Right lobe of liver (tissue), 4 donors: ENCODE results near the gene RPS29.

Experiments used
- CTCF ChIP-seq, 4 donors: fragments of 200-600 bp in 3 of 4; fragments of 450-650 bp in 1 of 4; IDR thresholded peaks; one replicate each; pipeline versions ENCODE4 v1.5.1 to v1.8.0; 2016 to 2022; ENCODE audit warnings: antibody characterized with exemption in 4 of 4, mild to moderate bottlenecking in 2 of 4
- POLR2A ChIP-seq: fragments of 450-650 bp; IDR thresholded peaks from one replicate; pipeline ENCODE4 v1.6.1; 2017; ENCODE audit warnings: antibody characterized with exemption, mild to moderate bottlenecking
- donor health status: DM: no; HTN: no; CAD: no.
- donor health status: DM: no; HTN: no; CAD: no.
- donor health status: DM: no; HTN: yes; CAD: no.

GRCh38 chr14:49553892-49554291 is 32.3 kb downstream of the RPS29 start:
- TF ChIP-seq CTCF (IDR thresholded peaks at IDR 0.05) = no peak
- TF ChIP-seq POLR2A = no peak
